Muscle of leg (tissue), 11 donors: ENCODE results near the gene COL5A1. TPM values are rescaled to one million over a fixed set of nuclear protein-coding genes. Genes with fewer than 3 reads are reported as not detected.

Source experiments
- DNase-seq: peaks from one replicate; pipeline ENCODE4 v3.0.0; 2013
- H3K27ac ChIP-seq: one replicate; pipeline ENCODE4 v1.5.1; 2013; ENCODE audit warnings: mild to moderate bottlenecking, low read length, control low read depth
- H3K27me3 ChIP-seq: one replicate; pipeline ENCODE4 v1.6.1; 2013; ENCODE audit warnings: low read length; ENCODE audit not compliant: control insufficient read depth, insufficient read depth
- H3K36me3 ChIP-seq: one replicate; pipeline ENCODE4 v1.6.1; 2013; ENCODE audit warnings: low read length; ENCODE audit not compliant: control insufficient read depth, insufficient read depth
- H3K4me1 ChIP-seq: one replicate; pipeline ENCODE4 v1.6.1; 2013; ENCODE audit warnings: low read length; ENCODE audit not compliant: control insufficient read depth, insufficient read depth
- H3K4me3 ChIP-seq: one replicate; pipeline ENCODE4 v1.5.1; 2013; ENCODE audit warnings: low read length, control low read depth
- H3K9me3 ChIP-seq: replicated peaks from 2 replicates; pipeline ENCODE4 v1.6.1; 2013; ENCODE audit warnings: low read depth, low read length; ENCODE audit not compliant: control insufficient read depth
- WGBS: methylation state at CpG from one replicate; pipeline ENCODE4 v1.1.5; 2013; ENCODE audit warnings: missing lambda C conversion rate; ENCODE audit not compliant: insufficient coverage; 5-methylcytosine and 5-hydroxymethylcytosine counted together
- polyA plus RNA-seq, 8 donors: library from polyadenylated mRNA; unstranded; fragments of 120-200 nt; gene quantifications; one replicate each; pipeline versions ENCODE4 v1.2.1 to v1.2.3, GENCODE V29; 2013; ENCODE audit warnings: inconsistent platforms in 1 of 8, low replicate concordance in 1 of 8; ENCODE audit not compliant: insufficient read length in 8 of 8, insufficient read depth in 1 of 8
- total RNA-seq: library from RNA; stranded (reverse); fragments of 120-200 nt; gene quantifications from one replicate; pipeline ENCODE4 v1.2.4, GENCODE V29; 2013

The COL5A1 gene
- total and polyA plus RNA-seq, 9 donors = 293 to 921 (median 564) TPM

DNA sequence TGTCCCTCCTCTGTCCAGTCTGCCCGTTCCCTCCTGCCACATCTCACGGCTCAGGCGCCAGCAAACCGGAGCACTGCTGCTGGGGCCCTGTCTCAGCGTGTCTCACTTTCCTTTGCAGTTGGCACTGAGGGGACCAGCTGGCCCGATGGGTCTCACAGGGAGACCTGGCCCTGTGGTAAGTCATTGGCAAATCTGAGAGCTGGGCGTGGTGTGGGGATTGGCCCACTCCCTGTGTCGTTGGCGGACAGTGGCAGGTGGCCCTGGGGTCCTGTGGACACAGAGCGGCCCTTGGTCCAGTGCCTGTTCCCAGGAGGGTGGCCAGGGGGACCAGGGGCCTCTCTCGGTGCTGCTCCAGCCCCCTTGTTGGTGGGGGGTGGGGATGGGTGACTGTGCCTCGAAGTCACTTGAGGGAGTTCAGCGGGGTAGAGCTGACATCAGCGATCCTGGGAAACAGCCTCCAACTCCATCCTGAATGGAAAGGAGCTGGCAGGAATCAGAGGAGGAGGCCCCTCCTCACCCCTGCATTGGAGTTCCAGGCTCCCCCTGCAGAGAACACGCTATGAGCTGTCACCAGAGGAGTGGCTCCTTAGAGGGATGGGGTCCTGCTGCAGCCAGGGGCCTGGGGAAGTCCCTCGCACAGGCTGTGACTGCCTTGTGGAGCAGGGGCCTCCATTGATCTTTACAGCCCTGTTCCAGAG lies 111.0 kb downstream of the COL5A1 start:
- peak; percentile 65 for DNase-seq
- no peak overlapping the region for H3K4me3 ChIP-seq
- H3K27ac ChIP-seq = peak overlapping the region; percentile 29
- no peaks in the 10 kb centered on the region for H3K27me3 ChIP-seq
- 55% methylated on average over 12 of the region's 16 CpGs for WGBS
- peaks cover 86% of the 10 kb centered on the region for H3K36me3 ChIP-seq
- no peaks in the 10 kb centered on the region for H3K9me3 ChIP-seq
- peaks cover 59% of the 10 kb centered on the region for H3K4me1 ChIP-seq

DNA sequence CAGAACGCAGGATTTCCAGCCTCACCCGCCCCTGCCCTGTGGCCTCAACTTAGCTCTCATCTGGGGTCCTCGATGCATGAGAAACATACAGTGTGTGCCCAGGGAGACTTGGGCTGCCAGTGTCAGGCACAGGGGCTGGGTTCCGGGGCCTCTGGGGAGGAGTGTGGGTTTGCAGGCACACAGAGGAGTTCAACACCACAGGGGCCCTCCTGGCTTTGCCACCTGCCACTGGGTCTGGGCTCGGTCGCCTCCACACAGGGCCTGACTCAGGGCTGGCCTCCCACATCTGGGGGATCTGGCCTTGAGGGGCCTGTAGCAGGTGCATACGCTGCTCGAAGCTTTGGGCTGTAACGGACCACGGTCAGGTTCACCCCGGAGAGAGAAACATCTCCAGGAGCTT lies 111.6 kb downstream of the COL5A1 start:
- Histone ChIP-seq H3K27ac (peak overlapping the region; percentile 29), H3K4me3 (no peak overlapping the region), H3K27me3 (no peaks in the 10 kb centered on the region), H3K36me3 (peaks cover 84% of the 10 kb centered on the region), H3K9me3 (no peaks in the 10 kb centered on the region), H3K4me1 (peaks cover 63% of the 10 kb centered on the region)
- WGBS = 80% methylated on average over 9 of the region's 11 CpGs
- no peak for DNase-seq

DNA sequence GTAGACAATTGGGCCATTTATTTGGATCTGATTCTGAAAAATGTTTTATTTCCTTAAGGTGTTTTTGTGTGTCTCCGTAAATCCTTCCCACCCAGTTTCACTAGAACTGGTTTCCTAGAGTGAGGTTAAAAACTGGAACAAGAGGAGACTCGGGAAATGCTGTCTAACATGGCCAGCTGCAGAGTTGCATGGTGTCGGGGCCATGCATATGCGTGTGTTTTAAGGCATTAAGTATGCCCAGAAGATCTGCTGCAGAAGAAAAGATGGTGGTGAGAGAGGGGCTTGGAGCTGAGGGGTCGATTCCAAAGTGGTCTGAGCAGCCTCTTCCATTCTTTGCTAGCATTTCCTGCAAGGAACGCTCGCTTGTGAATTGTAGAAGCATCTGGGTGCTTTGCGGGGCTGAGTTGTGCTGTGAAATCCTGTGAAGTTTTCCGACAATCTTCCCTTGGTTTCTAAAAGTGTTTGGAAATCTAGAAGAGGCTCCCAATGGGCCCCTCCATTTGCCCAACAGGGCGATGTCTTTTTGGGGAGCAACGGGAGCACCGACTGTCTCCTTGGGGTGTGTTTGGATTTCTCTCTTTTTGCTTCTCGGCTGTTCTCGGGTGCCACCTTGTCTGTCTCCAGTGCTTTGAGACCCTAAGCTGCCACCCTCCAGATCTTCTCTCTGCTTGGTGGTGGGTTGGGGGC lies 113.8 kb downstream of the COL5A1 start:
- H3K4me1 ChIP-seq = peaks cover 64% of the 10 kb centered on the region
- no peak overlapping the region for H3K4me3 ChIP-seq
- H3K9me3 ChIP-seq = no peaks in the 10 kb centered on the region
- H3K27ac ChIP-seq = peak overlapping the region; percentile 7
- 83% methylated on average over 7 of the region's 14 CpGs for WGBS
- H3K27me3 ChIP-seq = no peaks in the 10 kb centered on the region
- H3K36me3 ChIP-seq = peaks cover 73% of the 10 kb centered on the region
- DNase-seq = no peak

DNA sequence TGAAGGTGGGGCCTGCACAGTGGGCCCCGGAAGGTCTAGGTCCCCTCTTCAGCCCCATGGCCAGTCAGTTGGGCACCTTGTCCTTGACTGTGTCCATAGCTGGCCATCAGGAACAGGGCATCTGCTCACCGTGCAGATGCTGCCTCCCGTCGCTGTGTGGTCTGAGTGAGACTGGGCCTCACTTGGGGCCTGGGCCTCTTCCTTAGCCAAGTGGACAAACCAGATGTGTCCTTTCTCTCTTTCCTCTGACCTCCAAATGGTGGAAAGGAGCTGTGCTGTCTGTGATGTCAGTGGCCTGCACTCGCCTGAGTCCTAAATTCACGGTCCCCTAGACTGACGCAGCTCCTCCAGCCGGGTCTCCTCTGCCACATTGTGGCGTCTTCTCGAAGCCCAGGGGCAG lies 114.5 kb downstream of the COL5A1 start:
- WGBS = 64% methylated on average over 7 of the region's 10 CpGs
- Histone ChIP-seq H3K36me3 (peaks cover 73% of the 10 kb centered on the region), H3K27me3 (no peaks in the 10 kb centered on the region), H3K4me1 (peaks cover 57% of the 10 kb centered on the region), H3K27ac (peak overlapping the region; percentile 25), H3K9me3 (no peaks in the 10 kb centered on the region), H3K4me3 (no peak overlapping the region)
- peak; percentile 64 for DNase-seq

DNA sequence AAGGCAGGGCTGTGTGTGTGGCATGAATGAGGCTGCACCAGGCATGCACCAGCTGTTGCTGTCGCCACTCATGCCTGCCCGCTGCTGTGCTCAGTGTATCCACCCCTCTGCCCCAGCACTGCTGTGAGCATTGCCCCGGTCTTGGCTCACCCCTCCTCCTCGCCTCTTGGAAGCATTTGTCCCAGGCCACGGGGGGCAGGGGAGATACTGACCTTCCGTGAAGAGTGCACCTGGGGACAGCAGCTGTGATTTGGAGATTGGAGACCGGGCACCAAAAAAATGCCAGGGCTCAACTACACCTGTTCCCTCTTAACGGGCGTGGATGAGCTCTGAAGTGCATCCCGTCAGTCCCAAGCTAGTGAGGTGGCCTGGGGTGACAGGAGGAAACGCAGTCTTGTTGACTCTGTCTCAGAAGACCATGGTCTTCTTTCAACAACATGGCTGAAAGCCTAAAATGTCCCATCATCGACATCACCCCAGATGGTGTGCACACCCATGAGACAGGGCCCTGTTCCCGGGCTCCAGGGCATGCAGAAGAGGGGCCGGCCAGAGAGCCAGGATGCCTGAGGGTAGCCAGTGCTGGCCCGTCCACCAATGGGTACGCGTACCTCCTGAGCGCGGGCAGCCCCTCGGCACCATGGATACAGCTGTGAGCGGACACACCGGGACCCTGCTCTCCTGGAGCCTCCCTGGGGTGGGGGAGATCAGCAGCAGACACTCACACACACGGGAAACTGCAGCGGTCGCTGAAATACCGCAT lies 115.8 kb downstream of the COL5A1 start:
- H3K9me3 ChIP-seq = no peaks in the 10 kb centered on the region
- H3K27ac ChIP-seq = no peak overlapping the region
- WGBS = 66% methylated on average over 16 of the region's 26 CpGs
- peaks cover 47% of the 10 kb centered on the region for H3K4me1 ChIP-seq
- no peak for DNase-seq
- H3K27me3 ChIP-seq = no peaks in the 10 kb centered on the region
- no peak overlapping the region for H3K4me3 ChIP-seq
- peaks cover 75% of the 10 kb centered on the region for H3K36me3 ChIP-seq

DNA sequence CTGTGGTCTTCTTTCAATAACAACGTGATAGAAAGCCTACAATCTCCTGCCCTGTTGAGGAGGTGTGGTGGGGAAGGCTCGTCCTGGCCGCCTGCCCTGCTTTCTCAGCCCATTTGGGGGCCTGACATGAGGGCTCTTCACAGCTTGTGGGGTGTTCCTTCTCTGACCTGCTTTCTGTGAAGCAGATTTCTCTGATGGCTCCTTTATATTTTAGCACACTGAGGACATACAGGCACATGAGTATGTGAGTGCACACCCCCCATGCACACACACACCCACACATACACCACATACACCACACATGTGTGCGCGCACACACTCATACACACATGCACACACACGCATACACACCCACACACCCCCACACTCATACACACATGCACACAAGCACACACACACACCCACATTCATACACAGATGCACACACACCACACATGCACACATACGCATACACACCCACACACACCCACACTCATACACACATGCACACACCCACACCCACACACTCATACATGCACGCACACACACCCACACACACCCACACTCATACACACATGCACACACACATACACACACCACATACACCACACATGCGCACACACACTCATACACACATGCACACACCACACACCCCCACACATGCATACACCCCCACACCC lies 117.5 kb downstream of the COL5A1 start:
- peak; percentile 57 for DNase-seq
- no peak overlapping the region for H3K4me3 ChIP-seq
- H3K27me3 ChIP-seq = no peaks in the 10 kb centered on the region
- no peaks in the 10 kb centered on the region for H3K9me3 ChIP-seq
- H3K36me3 ChIP-seq = peaks cover 73% of the 10 kb centered on the region
- H3K4me1 ChIP-seq = peaks cover 40% of the 10 kb centered on the region
- WGBS = 70% methylated on average over 8 of the region's 9 CpGs
- H3K27ac ChIP-seq = no peak overlapping the region

DNA sequence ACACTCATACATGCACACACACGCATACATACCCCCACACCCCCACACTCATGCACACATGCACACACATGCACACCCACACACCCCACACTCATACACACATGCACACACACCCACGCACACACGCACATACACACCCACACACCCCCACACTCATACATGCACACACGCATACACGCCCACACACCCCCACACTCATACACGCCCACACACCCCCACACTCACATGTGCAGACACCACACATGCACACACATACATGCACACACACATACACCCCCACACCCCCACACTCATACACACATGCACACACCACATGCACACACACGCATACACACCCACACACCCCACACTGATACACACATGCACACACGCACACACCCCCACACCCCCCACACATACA lies 118.3 kb downstream of the COL5A1 start:
- no peaks in the 10 kb centered on the region for H3K27me3 ChIP-seq

DNA sequence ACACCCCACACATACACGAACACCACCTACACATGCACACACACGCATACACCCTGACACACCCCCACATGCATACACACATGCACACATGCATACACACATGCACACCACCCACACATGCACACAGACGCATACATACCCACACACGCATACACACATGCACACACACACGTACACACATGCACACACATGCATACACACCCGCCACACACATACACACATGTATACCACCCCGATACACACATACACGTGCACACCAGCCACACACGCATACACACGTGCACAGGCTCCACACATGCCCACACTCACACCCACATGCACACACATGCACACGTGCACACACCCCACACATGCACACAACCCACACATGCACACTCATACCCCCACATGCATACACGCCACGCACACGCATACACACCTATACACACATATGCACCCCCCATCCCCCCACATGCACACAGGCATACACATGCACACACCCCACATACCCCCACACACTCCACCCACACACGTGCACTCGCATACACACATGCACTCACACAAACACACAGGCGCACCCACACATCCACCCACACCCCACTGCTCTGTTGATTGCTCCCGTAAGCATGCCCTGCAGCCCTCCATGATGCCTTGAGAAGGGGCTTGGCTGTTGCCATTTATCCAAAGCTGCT lies 119.3 kb downstream of the COL5A1 start:
- DNase-seq = no peak
- Histone ChIP-seq H3K4me3 (no peak overlapping the region), H3K27me3 (no peaks in the 10 kb centered on the region), H3K36me3 (peaks cover 75% of the 10 kb centered on the region), H3K4me1 (peaks cover 36% of the 10 kb centered on the region), H3K9me3 (no peaks in the 10 kb centered on the region), H3K27ac (no peak overlapping the region)
- WGBS = 94% methylated on average over 18 of the region's 18 CpGs

More for the DNA sequence above, 118.3 kb downstream of the COL5A1 start:
- peaks cover 71% of the 10 kb centered on the region for H3K36me3 ChIP-seq
- no peak overlapping the region for H3K4me3 ChIP-seq
- WGBS = 92% methylated on average over 8 of the region's 8 CpGs
- peaks cover 37% of the 10 kb centered on the region for H3K4me1 ChIP-seq
- H3K27ac ChIP-seq = no peak overlapping the region
- no peaks in the 10 kb centered on the region for H3K9me3 ChIP-seq
- DNase-seq = no peak

DNA sequence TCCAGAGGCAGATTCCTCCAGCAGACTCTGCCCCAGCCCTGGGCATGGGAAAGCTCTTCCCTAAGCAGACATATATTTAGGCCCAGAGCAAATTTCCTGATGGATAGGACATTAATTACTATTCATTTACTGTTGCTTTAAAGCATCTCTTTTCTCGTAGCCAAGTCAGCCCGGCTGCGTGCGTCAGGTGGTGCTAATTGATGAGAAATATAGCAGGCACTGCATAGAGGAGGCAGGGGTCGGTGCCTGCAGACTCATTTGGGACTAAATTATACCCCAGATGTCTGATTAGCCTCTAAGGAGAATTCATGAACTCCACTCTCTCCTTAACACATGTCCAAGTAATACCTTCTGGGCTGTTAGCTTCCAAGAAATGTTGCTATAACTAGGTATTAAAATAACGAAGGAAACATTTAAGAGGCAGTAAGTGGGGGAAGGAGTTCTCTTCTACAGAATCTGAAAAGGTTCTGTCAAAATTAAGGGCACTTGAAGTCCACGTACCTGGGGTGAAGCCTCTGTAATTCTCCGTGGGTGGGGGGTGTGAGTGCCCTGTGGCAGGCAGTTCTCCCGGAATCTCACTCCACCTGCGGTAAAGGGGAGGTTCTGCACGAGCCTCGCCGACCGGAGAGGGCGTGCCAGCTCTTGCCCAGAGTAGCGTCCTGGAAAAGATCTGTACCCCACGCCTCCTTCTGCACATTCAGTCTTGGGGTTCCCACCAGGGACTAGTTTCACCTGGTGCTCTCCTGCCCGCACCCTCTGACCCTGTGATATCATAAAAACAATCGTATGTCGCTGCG lies 123.1 kb downstream of the COL5A1 start:
- Histone ChIP-seq H3K27me3 (no peaks in the 10 kb centered on the region), H3K4me1 (peaks cover 42% of the 10 kb centered on the region), H3K36me3 (peaks cover 81% of the 10 kb centered on the region), H3K4me3 (no peak overlapping the region), H3K9me3 (no peaks in the 10 kb centered on the region), H3K27ac (no peak overlapping the region)
- peak; percentile 57 for DNase-seq
- WGBS = 71% methylated on average over 11 of the region's 21 CpGs
